HG03095 (cell line): ENCODE results near the gene EDAR.

ENCODE experiments used
- ATAC-seq: cut with Tn5 transposase; IDR thresholded peaks from one replicate; pipeline ENCODE4 v1.9.1; 2021; ENCODE audit warnings: moderate library complexity; ENCODE audit not compliant: unreplicated experiment

EDAR gene

GRCh38 chr2:108969856-108970255 is 19.2 kb downstream of the EDAR start:
- no peak for ATAC-seq

GRCh38 chr2:108968619-108969018 is 20.4 kb downstream of the EDAR start:
- ATAC-seq: no peak

GRCh38 chr2:108967757-108968156 is 21.3 kb downstream of the EDAR start:
- ATAC-seq: no peak

- ATAC-seq: no peak
Observed at GRCh38 chr2:108965540-108966289, 23.3 kb downstream of the EDAR start.

GRCh38 chr2:108963057-108963456 is 26.0 kb downstream of the EDAR start:
- no peak for ATAC-seq

- no peak for ATAC-seq
Observed at GRCh38 chr2:108961796-108962195, 27.2 kb downstream of the EDAR start.

GRCh38 chr2:108960006-108960405 is 29.0 kb downstream of the EDAR start:
- ATAC-seq: no peak

- no peak for ATAC-seq
Observed at GRCh38 chr2:108959401-108959800, 29.6 kb downstream of the EDAR start.

- no peak for ATAC-seq
Observed at GRCh38 chr2:108958632-108959341, 30.2 kb downstream of the EDAR start.

GRCh38 chr2:108958002-108958401 is 31.0 kb downstream of the EDAR start:
- ATAC-seq: no peak

- no peak for ATAC-seq
Observed at GRCh38 chr2:108956375-108956774, 32.6 kb downstream of the EDAR start.

GRCh38 chr2:108950369-108951135 is 38.5 kb downstream of the EDAR start:
- ATAC-seq: no peak

- no peak for ATAC-seq
Observed at GRCh38 chr2:108949316-108950239, 39.4 kb downstream of the EDAR start.

- ATAC-seq: no peak
Observed at GRCh38 chr2:108947271-108947907, 41.6 kb downstream of the EDAR start.

GRCh38 chr2:108946442-108946841 is 42.6 kb downstream of the EDAR start:
- no peak for ATAC-seq

- ATAC-seq: no peak
Observed at GRCh38 chr2:108945969-108946368, 43.1 kb downstream of the EDAR start.

- no peak for ATAC-seq
Observed at GRCh38 chr2:108944601-108945331, 44.3 kb downstream of the EDAR start.

- no peak for ATAC-seq
Observed at GRCh38 chr2:108943751-108944150, 45.3 kb downstream of the EDAR start.

- ATAC-seq: no peak
Observed at GRCh38 chr2:108942888-108943287, 46.1 kb downstream of the EDAR start.
